GM21717 (cell line): Measurements from ENCODE around the gene ZDHHC3.
"Not testable (repeated sequence)": the region's sequence is repeated elsewhere in the genome, so short reads cannot be mapped to it uniquely, and the experiment has no call there.

ENCODE experiments used
- ATAC-seq: cut with Tn5 transposase; IDR thresholded peaks from one replicate; pipeline ENCODE4 v1.9.1; 2021; ENCODE audit warnings: mild to moderate bottlenecking, moderate library complexity; ENCODE audit not compliant: unreplicated experiment

The ZDHHC3 gene

GRCh38 chr3:44996556-44996969, 20.6 kb upstream of the ZDHHC3 start:
- ATAC-seq: no peak

DNA sequence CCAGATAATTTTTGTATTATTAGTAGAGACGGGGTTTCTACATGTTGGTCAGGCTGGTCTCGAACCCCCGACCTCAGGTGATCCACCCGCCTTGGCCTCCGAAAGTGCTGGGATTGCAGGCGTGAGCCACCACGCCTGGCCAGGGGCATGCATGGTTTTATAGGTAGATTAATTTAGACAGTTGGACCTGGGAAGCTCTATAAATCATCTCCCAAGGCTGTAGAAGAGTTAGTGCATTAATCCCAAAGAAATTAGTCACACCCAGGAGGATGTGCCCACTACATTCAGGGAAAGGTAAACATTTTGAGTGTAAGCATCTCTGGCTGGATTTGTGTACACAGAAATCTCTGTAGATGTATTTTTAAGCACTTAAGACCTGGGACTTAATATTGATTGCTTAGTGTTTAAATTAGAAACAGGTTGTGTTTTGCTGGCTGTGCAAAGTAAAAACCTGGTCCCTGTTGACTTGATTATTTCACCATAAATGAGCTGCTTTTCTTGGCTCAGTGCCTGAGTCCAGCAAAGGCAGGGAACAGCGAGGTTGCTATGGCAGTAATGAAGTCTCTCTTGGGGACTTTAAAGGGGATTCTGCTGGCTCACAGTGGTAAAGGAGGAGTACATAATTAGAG, 19.3 kb upstream of the ZDHHC3 start:
- ATAC-seq: no peak

DNA sequence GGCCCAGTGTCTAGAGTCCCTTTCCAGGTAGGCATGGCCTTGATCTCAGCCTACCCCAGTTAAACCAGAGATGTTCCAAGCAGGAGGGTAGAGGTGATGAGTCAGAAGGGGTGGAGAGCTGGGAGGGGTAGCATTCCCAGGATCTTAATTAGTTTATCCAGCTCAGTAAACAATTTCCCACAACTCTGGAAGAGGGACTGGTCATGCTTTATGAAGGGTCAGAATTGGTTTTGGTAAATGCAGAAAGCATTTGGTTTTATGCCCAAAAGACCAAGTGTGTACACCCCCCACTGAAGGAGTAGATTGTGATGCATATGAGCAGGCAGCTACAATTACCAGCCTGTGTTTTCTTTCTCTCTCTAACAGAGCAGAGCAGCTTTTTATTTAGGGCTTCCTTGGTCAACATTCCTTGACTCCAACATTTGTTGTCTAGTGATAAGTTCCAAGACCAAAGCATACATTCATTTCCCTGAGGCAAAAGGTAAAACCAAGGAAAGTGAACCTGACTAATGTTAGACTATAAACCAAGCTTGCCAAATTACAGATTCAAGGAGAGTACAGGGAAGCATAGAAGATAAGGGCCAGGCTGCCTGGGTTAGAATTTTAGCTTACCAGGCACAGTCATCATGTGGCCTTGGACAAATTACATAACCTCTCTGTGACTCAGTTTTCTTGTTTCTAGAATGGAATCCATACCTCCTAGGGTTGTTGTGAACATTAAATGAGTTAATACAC, 17.7 kb upstream of the ZDHHC3 start:
- ATAC-seq: no peak

DNA sequence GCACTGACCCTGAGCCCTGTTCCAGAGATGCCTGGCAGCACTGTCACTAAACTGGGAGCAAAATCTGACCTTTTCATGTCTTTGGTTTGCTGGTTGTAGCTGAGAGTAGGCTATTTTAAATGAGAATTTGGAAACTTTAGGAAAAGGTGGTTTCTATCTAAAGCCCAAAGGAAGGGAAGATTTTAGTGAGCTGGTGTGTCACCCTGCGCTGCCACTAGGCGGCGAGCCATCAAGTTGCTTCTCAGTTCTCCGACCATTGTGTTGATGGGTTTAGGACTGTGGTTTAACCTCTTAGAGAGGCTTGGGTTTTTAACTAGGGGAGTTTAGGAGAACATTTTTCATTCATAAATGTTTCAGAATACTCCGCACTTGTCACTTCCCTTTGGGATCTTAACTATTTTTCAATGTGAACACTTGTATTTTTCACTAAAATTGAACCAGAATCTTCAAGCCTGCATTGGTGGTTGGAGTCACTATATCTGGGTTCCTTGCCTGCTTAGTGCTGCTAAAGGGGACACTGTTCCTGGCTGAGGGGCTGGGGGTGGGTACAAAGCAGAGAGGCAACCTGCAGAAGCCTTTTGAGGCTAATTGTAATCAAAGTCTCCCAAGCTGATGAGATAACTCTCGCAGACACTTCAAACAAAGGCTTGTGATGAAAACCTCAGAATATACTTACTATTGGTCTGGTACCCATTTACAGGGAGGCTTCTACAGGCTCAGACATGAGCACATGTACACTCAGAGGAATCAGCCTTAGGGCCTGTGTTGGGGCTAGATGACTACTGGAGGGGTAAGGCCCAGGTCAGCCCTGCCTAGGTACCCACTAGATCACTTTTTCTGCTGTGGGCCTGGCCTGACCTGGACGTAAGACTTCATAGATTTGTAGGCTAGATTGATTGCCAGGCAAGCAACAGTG, 16.8 kb upstream of the ZDHHC3 start:
- no peak for ATAC-seq

DNA sequence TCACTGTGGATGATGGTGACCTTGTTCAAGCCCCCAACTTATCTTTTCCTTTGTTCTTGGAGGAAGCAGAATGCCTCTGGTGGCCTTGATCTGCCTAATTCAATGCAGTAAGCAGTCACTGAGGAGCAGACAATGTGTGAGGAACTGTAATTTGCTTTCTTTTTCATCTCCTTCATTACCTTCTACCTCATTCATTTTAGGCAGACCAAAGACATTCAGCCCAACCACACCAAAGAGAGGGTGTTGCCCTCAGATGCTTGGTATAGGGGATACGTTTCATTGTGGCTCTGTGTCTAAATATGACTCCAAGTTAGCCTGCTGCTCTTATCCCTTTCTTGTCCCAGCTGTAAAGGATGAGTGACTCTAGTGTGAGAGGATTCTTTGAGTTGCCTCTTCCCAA, 15.4 kb upstream of the ZDHHC3 start:
- no peak for ATAC-seq

- no peak for ATAC-seq
These were observed 13.8 kb upstream of the ZDHHC3 start for GRCh38 chr3:44989636-44990373.

GRCh38 chr3:44989141-44989540, 13.2 kb upstream of the ZDHHC3 start:
- ATAC-seq: no peak

GRCh38 chr3:44988073-44988472, 12.1 kb upstream of the ZDHHC3 start:
- no peak for ATAC-seq

DNA sequence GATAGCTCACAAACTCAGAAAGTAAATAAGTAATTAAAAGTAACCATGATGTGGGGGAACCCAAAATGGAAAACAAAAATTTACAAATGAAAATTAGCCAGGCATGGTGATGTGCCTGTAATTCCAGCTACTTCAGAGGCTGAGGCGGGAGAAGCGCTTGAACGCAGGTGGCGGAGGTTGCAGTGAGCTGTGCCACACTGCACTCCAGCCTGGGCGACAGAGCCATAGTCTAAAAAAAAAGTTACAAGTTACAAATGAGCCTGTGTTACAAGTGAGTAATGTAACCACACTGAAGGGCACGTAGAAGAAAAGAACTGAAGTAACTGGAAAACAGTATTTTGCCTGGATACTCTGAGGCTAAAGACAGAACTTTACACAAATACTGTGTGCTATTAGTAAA, 11.4 kb upstream of the ZDHHC3 start:
- ATAC-seq: no peak

DNA sequence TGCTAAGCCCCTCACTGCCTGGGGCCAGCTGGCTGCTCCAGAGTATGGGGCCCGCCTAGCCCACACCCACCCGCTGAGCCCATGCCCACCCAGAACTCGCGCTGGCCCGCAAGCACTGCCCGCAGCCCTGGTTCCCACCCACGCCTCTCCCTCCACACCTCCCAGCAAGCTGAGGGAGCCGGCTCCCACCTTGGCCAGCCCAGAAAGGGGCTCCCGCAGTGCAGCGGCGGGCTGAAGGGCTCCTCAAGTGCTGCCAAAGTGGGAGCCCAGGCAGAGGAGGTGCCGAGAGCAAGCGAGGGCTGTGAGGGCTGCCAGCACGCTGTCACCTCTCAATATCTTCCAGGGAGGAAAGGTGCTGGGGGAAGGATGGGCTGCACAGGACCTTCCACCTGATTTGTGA, 10.4 kb upstream of the ZDHHC3 start:
- ATAC-seq: not testable (repeated sequence)

- ATAC-seq: no peak
These were observed 8.4 kb upstream of the ZDHHC3 start for GRCh38 chr3:44984335-44984734.

DNA sequence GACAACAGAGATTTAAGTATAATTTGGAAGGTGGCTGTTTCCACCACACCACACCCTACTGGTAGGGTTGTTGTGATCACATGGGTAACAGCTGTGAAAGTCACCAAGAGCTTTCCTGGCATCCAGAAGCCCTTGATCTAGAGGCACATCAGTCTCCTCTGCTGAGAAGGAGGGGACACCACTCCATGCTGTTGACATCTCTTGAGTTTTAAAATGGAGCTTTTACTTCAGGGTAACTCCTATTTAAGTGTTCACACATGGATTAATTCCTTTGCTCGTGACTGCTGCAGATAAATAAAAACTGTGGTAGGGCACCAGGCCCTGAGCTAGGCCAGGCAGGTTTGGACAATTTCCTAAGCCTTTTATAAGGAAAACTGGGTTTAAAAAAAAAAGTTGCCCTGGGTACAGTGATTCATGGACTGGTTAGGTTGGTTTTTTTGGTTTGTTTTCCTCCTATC, 7.5 kb upstream of the ZDHHC3 start:
- ATAC-seq: no peak

- ATAC-seq: no peak
These were observed 6.8 kb upstream of the ZDHHC3 start for GRCh38 chr3:44982817-44983216.

DNA sequence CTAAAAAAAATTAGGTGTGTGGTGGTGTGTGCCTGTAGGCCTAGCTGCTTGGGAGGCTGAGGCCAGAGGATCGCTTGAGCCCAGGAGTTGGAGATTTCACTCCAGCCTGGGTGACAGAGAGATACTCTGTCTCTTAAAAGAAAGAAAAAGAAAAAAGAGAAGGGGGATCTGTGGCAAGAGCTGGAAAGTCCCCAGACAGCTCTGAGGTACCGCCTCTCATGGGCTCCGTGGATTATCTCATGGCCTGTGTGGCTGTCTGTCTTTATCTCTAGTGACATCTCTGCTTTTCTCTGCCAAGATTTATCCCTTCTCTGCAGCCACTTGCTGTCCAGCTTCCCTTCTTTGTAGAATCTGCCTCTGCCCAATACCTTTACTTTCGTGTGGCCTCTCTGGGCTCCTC, 5.8 kb upstream of the ZDHHC3 start:
- ATAC-seq: no peak

DNA sequence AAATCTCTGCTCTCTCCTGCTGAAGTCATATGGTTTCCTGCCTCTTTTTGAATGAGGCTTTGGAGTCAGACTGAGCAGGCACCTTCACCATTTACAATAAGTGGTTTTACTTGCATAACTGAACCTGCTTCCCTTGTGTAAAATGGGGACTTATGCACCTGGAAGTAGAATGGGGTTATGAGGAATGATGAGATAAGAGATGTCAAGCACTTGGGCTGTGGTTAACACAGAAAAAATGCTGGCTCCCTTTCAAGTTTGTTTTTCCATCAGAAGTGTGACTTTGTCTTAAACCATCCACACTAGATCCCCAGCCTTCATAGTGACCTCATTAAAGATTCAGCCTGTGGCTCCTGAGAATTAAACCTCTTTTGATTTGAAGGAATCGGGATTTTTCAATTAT, 5.2 kb upstream of the ZDHHC3 start:
- ATAC-seq: no peak

DNA sequence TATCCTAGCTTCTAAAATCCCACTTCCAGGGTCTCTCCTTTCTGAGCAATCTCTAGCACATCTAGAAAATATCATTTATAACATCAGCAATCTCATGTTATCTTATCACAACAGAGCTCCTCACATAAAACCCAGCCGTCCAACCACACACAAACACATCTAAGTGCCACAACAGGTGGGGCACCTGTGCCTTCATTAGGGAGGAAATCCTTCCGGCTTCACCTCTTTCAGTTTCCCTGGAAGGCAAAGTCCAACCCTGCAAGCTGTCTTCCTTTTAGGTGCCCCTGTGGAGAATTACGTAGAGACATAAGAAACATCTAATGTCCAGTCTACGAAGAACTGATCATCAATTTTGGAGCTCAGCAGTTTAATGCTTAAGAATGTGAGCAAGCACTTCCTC, 1.6 kb downstream of the ZDHHC3 start:
- no peak for ATAC-seq

DNA sequence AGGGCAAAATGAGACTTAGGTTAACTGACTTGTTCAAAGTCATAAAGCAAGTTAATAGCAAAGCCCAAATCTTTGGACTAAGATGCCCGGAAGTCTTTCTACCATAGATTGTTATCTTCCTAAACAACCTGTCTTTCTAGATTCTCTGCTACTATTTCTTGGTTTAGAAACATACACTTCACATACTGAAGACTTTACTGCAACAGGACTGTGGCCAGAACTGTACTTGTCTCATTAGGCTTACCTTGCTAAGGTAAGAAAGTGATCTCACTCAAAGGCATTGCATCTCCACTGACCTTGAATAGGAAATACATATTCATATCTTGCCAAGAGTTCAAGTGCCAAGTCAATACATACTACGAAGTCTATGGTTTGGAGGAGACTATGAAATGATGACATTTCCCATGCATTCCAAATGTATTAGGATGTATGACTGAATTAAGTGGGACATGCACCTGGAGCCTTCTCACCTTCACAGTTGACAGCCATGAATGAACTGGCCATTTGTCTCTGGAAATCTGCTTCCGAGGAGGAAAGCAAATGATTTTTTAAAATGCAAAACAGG, 5.0 kb downstream of the ZDHHC3 start:
- ATAC-seq: no peak

- ATAC-seq: no peak
These were observed 6.2 kb downstream of the ZDHHC3 start for GRCh38 chr3:44969828-44970179.

- ATAC-seq: no peak
These were observed 6.7 kb downstream of the ZDHHC3 start for GRCh38 chr3:44969154-44969827.

DNA sequence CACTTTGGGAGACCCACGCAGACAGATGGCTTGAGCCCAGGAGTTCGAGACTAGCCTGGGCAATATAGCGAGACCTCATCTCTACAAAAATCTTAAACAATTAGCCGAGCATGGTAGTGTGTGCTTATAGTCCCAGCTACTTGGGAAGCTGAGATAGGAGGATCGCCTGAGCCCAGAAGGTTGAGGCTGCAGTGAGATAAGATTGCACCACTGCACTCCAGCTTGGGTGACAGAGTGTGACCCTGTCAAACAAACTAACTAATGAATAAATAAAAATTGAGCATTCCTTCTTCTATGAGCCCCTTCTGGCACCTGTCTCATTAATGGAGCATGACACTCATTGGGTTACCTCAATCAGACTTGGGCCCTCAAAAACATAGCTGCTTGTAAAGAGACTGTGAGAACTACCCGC, 7.5 kb downstream of the ZDHHC3 start:
- ATAC-seq: no peak
